Tibial nerve (tissue), 4 donors: Measurements from ENCODE around the gene DMXL2. TPM values are rescaled to one million over a fixed set of nuclear protein-coding genes. Genes with fewer than 3 reads are reported as not detected.

Experiments
- DNase-seq, 2 donors: peaks; one replicate each; pipeline ENCODE4 v3.0.0-alpha.2; 2019; ENCODE audit warnings: low spot score in 2 of 2
- H3K27ac ChIP-seq, 4 donors: fragments of 200-600 bp; sonication (generic) in 3 of 4; one replicate each; pipeline ENCODE4 v1.5.1; 2017 to 2019; ENCODE audit warnings: mild to moderate bottlenecking in 1 of 4
- H3K27me3 ChIP-seq, 2 donors: fragments of 200-600 bp; sonication (generic) in 1 of 2; one replicate each; pipeline versions ENCODE4 v1.5.1 to v1.6.0; 2017 to 2019
- H3K36me3 ChIP-seq, 3 donors: fragments of 200-600 bp; sonication (generic); one replicate each; pipeline ENCODE4 v1.5.1; 2018 to 2019
- H3K4me1 ChIP-seq, 4 donors: fragments of 200-600 bp; sonication (generic) in 3 of 4; one replicate each; pipeline ENCODE4 v1.5.1; 2017 to 2019
- H3K4me3 ChIP-seq, 4 donors: fragments of 200-600 bp; sonication (generic) in 3 of 4; one replicate each; pipeline ENCODE4 v1.5.1; 2017 to 2019; ENCODE audit warnings: mild to moderate bottlenecking in 1 of 4, moderate library complexity in 1 of 4
- H3K9me3 ChIP-seq, 4 donors: fragments of 200-600 bp; sonication (generic) in 3 of 4; one replicate each; pipeline ENCODE4 v1.5.1; 2017 to 2019
- EP300 ChIP-seq, 2 donors: sonication (generic); formaldehyde crosslinking; IDR thresholded peaks; one replicate each; pipeline ENCODE4 v1.6.1; 2017; ENCODE audit warnings: antibody characterized with exemption in 2 of 2, mild to moderate bottlenecking in 1 of 2
- POLR2A ChIP-seq, 2 donors: fragments of 450-650 bp; IDR thresholded peaks; one replicate each; pipeline ENCODE4 v1.6.1; 2017; ENCODE audit warnings: antibody characterized with exemption in 2 of 2, mild to moderate bottlenecking in 2 of 2, moderate library complexity in 2 of 2
- WGBS, 2 donors: methylation state at CpG; one replicate each; pipeline ENCODE4 v1.1.5; 2018; 5-methylcytosine and 5-hydroxymethylcytosine counted together
- total RNA-seq, 4 donors: library from RNA; depleted of rRNA; stranded (reverse); fragments of >200 nt; gene quantifications; one replicate each; pipeline ENCODE4 v1.1.0, GENCODE V29; 2016
- TF ChIP-seq, protein P1 (sequence below), 5 experiments: fragments of 200-600 bp in 3 of 5; fragments of 450-650 bp in 2 of 5; sonication (generic) in 3 of 5; IDR thresholded peaks; one replicate each; pipeline ENCODE4 v1.5.1; 2016 to 2019; ENCODE audit warnings: antibody characterized with exemption in 5 of 5, mild to moderate bottlenecking in 3 of 5, moderate library complexity in 2 of 5

Gene DMXL2
- total RNA-seq, 4 donors from 2014 or later: 43.7 to 49.6 (median 47.0) TPM

DNA sequence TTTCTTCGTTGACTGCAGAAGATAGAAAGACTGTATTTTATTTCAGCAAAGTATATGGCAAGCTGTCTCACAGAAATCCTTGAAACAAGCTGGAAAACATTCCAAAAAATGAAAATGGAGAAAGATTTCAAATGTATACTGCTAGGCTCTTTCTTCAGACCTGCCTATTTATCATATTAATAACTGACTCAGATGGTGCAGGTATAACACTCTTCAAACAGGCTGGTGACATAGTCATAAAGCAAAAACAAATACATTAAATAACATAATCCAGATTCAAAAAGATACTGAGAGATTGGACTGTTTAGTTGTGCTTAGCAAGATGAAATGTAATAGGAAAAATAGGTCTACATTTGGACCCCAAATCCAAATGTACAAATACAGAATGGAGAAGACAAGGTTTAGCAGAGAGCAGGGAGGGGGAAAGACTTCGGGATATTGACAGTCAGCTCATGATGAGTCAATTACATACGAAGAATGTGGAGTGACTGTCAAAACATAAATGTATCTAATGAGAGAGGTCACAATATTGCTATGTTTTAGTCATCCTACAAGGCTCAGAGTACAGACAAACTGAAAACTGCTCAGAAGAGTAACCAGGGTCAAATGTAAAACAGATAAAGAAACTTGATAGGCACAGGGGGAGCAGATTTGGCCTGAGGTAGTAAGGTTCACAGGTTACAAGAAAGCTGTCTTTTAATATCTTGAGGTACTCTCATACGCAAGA, 88.7 kb downstream of the DMXL2 start:
- peaks cover 0 to 13% (median 5%) of the 10 kb centered on the region in 4 donors for H3K9me3 ChIP-seq
- TF ChIP-seq POLR2A (IDR thresholded peaks at IDR 0.05) (no peak), EP300 (IDR thresholded peaks at IDR 0.05) (no peak)
- TF ChIP-seq, protein P1, sequence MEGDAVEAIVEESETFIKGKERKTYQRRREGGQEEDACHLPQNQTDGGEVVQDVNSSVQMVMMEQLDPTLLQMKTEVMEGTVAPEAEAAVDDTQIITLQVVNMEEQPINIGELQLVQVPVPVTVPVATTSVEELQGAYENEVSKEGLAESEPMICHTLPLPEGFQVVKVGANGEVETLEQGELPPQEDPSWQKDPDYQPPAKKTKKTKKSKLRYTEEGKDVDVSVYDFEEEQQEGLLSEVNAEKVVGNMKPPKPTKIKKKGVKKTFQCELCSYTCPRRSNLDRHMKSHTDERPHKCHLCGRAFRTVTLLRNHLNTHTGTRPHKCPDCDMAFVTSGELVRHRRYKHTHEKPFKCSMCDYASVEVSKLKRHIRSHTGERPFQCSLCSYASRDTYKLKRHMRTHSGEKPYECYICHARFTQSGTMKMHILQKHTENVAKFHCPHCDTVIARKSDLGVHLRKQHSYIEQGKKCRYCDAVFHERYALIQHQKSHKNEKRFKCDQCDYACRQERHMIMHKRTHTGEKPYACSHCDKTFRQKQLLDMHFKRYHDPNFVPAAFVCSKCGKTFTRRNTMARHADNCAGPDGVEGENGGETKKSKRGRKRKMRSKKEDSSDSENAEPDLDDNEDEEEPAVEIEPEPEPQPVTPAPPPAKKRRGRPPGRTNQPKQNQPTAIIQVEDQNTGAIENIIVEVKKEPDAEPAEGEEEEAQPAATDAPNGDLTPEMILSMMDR (IDR thresholded peaks at IDR 0.05): no peak
- 91% methylated on average over 4 of the region's 4 CpGs for WGBS, 2 donors
- H3K27me3 ChIP-seq: no peaks in the 10 kb centered on the region
- DNase-seq: no peak
- H3K27ac ChIP-seq: no peak overlapping the region
- H3K36me3 ChIP-seq: peaks cover 0 to 64% (median 0%) of the 10 kb centered on the region in 3 donors
- H3K4me1 ChIP-seq: no peaks in the 10 kb centered on the region
- no peak overlapping the region for H3K4me3 ChIP-seq

DNA sequence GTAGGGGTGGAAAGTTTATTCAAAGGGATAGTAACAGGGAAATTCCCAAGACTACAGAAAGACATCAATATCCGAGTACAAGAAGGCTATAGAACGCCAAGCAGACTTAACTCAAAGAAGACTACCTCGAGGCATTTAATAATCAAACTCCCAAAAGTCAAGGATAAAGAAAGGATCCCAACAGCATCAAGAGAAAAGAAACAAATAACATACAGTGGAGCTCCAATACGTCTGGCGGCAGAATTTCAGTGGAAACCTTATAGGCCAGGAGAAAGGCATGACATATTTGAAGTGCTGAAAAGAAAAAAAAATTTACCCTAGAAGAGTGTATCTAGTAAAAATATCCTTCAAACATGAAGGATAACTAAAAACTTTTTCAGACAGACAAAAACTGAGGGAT, 95.6 kb downstream of the DMXL2 start:
- Histone ChIP-seq H3K27me3 (no peaks in the 10 kb centered on the region), H3K36me3 (peaks cover 0 to 87% (median 0%) of the 10 kb centered on the region in 3 donors), H3K9me3 (peaks cover 0 to 24% (median 10%) of the 10 kb centered on the region in 4 donors), H3K27ac (no peak overlapping the region), H3K4me3 (no peak overlapping the region), H3K4me1 (no peaks in the 10 kb centered on the region)
- TF ChIP-seq POLR2A (IDR thresholded peaks at IDR 0.05) (no peak), EP300 (IDR thresholded peaks at IDR 0.05) (no peak)
- TF ChIP-seq, protein P1 (IDR thresholded peaks at IDR 0.05): no peak
- WGBS, 2 donors: 95 to 98% methylated on average over 5 of the region's 5 CpGs
- DNase-seq: no peak

DNA sequence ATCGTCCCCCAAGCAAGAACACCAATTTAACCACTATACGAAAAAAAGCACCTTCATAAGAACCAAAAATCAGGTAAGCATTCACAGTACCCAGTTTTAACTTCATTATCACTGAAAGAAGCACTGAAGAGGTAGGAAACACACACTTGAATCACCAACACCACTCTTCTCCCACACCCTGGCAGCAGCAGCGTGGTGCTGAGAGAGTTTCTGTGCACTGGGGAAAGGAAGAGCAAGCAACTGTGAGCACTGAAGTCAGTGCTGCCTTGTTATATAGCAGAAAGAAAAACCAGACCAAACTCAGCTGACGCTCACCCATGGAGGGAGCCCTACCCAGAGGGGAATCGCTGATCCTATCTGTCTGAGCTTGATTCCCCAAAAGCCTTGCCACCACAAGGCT, 98.2 kb downstream of the DMXL2 start:
- Histone ChIP-seq H3K27ac (no peak overlapping the region), H3K9me3 (peaks cover 0 to 11% (median 5%) of the 10 kb centered on the region in 4 donors)

DNA sequence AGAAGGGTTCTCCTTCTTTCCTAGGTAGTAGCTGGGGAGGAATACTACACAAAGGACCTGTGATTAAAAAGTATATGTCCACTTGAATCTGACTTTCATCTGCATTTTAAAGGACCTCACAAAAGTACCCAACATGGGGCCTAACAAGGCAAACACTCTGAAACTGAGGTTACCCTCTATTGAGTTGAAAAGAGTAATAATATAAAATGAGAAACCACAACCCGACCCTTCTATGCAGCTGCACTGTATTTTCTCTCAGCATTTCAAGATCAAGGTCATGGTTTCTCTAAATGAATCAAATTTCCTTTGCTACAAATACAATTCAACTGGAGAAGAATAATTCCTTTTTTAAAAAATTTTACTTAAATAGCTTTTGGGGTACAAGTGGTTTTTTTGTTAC, 106.3 kb downstream of the DMXL2 start:
- Histone ChIP-seq H3K27ac (no peak overlapping the region), H3K36me3 (peaks cover 0 to 20% (median 0%) of the 10 kb centered on the region in 3 donors), H3K4me1 (no peaks in the 10 kb centered on the region), H3K27me3 (no peaks in the 10 kb centered on the region), H3K4me3 (no peak overlapping the region), H3K9me3 (no peaks in the 10 kb centered on the region)
- DNase-seq: no peak
- TF ChIP-seq EP300 (IDR thresholded peaks at IDR 0.05) (no peak), POLR2A (IDR thresholded peaks at IDR 0.05) (no peak)
- TF ChIP-seq, protein P1 (IDR thresholded peaks at IDR 0.05): no peak
- 69 to 77% methylated on average over 1 of the region's 1 CpG for WGBS, 2 donors

More for the DNA sequence above, 98.2 kb downstream of the DMXL2 start:
- no peak for DNase-seq
- H3K36me3 ChIP-seq: peaks cover 0 to 66% (median 0%) of the 10 kb centered on the region in 3 donors
- WGBS, 2 donors: 96 to 99% methylated on average over 5 of the region's 5 CpGs
- H3K27me3 ChIP-seq: no peaks in the 10 kb centered on the region
- H3K4me1 ChIP-seq: no peaks in the 10 kb centered on the region
- no peak overlapping the region for H3K4me3 ChIP-seq
- TF ChIP-seq EP300 (IDR thresholded peaks at IDR 0.05) (no peak), POLR2A (IDR thresholded peaks at IDR 0.05) (no peak)
- TF ChIP-seq, protein P1 (IDR thresholded peaks at IDR 0.05): no peak

DNA sequence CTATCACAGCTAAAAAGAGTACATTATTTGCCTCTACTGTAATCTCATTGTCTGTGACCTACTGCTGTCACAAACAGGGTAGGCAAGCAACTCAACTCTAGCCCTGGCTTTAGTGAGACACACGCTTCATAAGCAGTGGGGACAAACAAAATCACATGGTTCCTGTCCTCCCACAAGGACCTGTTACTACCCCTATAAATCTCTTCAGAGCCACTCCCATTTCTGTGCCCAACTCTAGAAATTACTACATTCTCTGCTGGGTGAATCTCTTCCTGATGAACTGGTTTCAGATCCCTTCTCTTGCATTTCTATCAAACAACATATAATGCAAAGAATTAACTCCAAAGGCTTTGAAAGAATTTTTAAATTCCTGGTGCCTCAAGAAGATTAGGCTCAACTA, 117.3 kb downstream of the DMXL2 start:
- no peak overlapping the region for H3K27ac ChIP-seq
- H3K4me3 ChIP-seq: no peak overlapping the region
- no peak for TF ChIP-seq EP300 (IDR thresholded peaks at IDR 0.05)
- no peak for TF ChIP-seq POLR2A (IDR thresholded peaks at IDR 0.05)
- TF ChIP-seq, protein P1 (IDR thresholded peaks at IDR 0.05): no peak
- no peaks in the 10 kb centered on the region for H3K27me3 ChIP-seq
- H3K9me3 ChIP-seq: peaks cover 0 to under 1% (median 0%) of the 10 kb centered on the region in 4 donors
- H3K36me3 ChIP-seq: peaks cover 0 to 41% (median 0%) of the 10 kb centered on the region in 3 donors
- H3K4me1 ChIP-seq: no peaks in the 10 kb centered on the region
- 71 to 83% methylated on average over 1 of the region's 1 CpG for WGBS, 2 donors
- DNase-seq: no peak
